Gastroesophageal sphincter (tissue), 4 donors: ENCODE measurements around the gene STARD3. TPM values are rescaled to one million over a fixed set of nuclear protein-coding genes. Genes with fewer than 3 reads are reported as not detected.
A peak's percentile ranks its signal among the peaks of the same experiment; 100 is the strongest.

Experiments
- ATAC-seq: fragments of 150-250 bp; one replicate; pipeline ENCODE4 v1.9.1; 2016; ENCODE audit warnings: mild to moderate bottlenecking, moderate library complexity
- H3K27ac ChIP-seq, 4 donors: fragments of 200-600 bp; sonication (generic) in 3 of 4; 1 replicate in 3 of 4; 2 replicates in 1 of 4; pipeline ENCODE4 v1.5.1; 2016 to 2019
- H3K27me3 ChIP-seq: fragments of 200-600 bp; sonication (generic); one replicate; pipeline ENCODE4 v1.5.1; 2019
- H3K36me3 ChIP-seq, 2 donors: fragments of 200-600 bp; sonication (generic); one replicate each; pipeline ENCODE4 v1.5.1; 2019; ENCODE audit warnings: control low read depth in 1 of 2
- H3K4me1 ChIP-seq, 3 donors: fragments of 200-600 bp; sonication (generic); 1 replicate in 2 of 3; 2 replicates in 1 of 3; pipeline ENCODE4 v1.5.1; 2016 to 2019; ENCODE audit warnings: control low read depth in 2 of 3
- H3K4me3 ChIP-seq, 2 donors: fragments of 200-600 bp; sonication (generic); one replicate each; pipeline ENCODE4 v1.5.1; 2019; ENCODE audit warnings: mild to moderate bottlenecking in 1 of 2, moderate library complexity in 1 of 2
- H3K9me3 ChIP-seq, 3 donors: fragments of 200-600 bp; sonication (generic); one replicate each; pipeline ENCODE4 v1.5.1; 2017 to 2019; ENCODE audit warnings: control low read depth in 2 of 3
- CTCF ChIP-seq, 4 experiments: fragments of 200-600 bp in 2 of 4; fragments of 450-650 bp in 2 of 4; sonication (generic) in 1 of 4; IDR thresholded peaks; one replicate each; pipeline ENCODE4 v1.5.1; 2017 to 2019; ENCODE audit warnings: antibody characterized with exemption in 4 of 4, mild to moderate bottlenecking in 2 of 4, moderate library complexity in 2 of 4
- EP300 ChIP-seq: sonication (generic); formaldehyde crosslinking; IDR thresholded peaks from one replicate; pipeline ENCODE4 v1.6.1; 2017; ENCODE audit warnings: antibody characterized with exemption, mild to moderate bottlenecking
- POLR2A ChIP-seq, 2 donors: fragments of 450-650 bp; IDR thresholded peaks; one replicate each; pipeline ENCODE4 v1.6.1; 2017; ENCODE audit warnings: antibody characterized with exemption in 2 of 2, mild to moderate bottlenecking in 2 of 2, moderate library complexity in 1 of 2
- POLR2AphosphoS5 ChIP-seq: sonication (generic); formaldehyde crosslinking; IDR thresholded peaks from one replicate; pipeline ENCODE4 v1.6.1; 2017; ENCODE audit warnings: antibody characterized with exemption
- WGBS, 2 donors: methylation state at CpG; one replicate each; pipeline ENCODE4 v1.1.5; 2018; ENCODE audit warnings: low coverage in 1 of 2; 5-methylcytosine and 5-hydroxymethylcytosine counted together
- total RNA-seq, 4 donors: library from RNA; depleted of rRNA; stranded (reverse); fragments of >200 nt; gene quantifications; one replicate each; pipeline ENCODE4 v1.1.0, GENCODE V29; 2016

Gene STARD3
- total RNA-seq, 4 donors from 2014 or later, result 24.5 to 41.4 (median 27.5) TPM

GRCh38 chr17:39607851-39608130 lies 29.2 kb upstream of the STARD3 start, which contains the start of gene NEUROD2:
NEUROD2 (minus strand) TSS chr17:39607920; CDS start chr17:39606599, 1,321 bp downstream.
- Histone ChIP-seq H3K36me3 (no peaks in the 10 kb centered on the region), H3K27ac (no peak within 1 kb of the TSS), H3K4me3 (peak within 1 kb of the TSS in 1 of 2 donors; percentile 34), H3K9me3 (no peaks in the 10 kb centered on the region), H3K4me1 (peaks cover 0 to 46% (median 22%) of the 10 kb centered on the region in 3 donors), H3K27me3 (peaks cover 92% of the 10 kb centered on the region)
- ATAC-seq, result no peak
- whole genome bisulfite sequencing, 2 donors, result 4% methylated on average over 16 of the region's 20 CpGs; no CpG with 5 or more reads in 1 of the 2 donors
- TF ChIP-seq POLR2AphosphoS5, result no peak
- no peak for TF ChIP-seq EP300
- no peak for TF ChIP-seq CTCF (IDR thresholded peaks at IDR 0.05)

- WGBS, 2 donors, result 0 to 46% methylated on average over 1 to 3 of the region's 15 CpGs
- H3K4me3 ChIP-seq, result no peak overlapping the region
- H3K27me3 ChIP-seq, result peaks cover 92% of the 10 kb centered on the region
- TF ChIP-seq EP300 (no peak), POLR2AphosphoS5 (no peak), CTCF (IDR thresholded peaks at IDR 0.05) (no peak), POLR2A (IDR thresholded peaks at IDR 0.05) (no peak)
- H3K36me3 ChIP-seq, result no peaks in the 10 kb centered on the region
- peaks cover 0 to 46% (median 22%) of the 10 kb centered on the region in 3 donors for H3K4me1 ChIP-seq
- no peak overlapping the region for H3K27ac ChIP-seq
- H3K9me3 ChIP-seq, result no peaks in the 10 kb centered on the region
- no peak for ATAC-seq
Measured at GRCh38 chr17:39608142-39608981, 28.6 kb upstream of the STARD3 start.

GRCh38 chr17:39609416-39610025 lies 27.4 kb upstream of the STARD3 start:
- Histone ChIP-seq H3K9me3 (no peaks in the 10 kb centered on the region), H3K27me3 (peaks cover 92% of the 10 kb centered on the region), H3K27ac (no peak overlapping the region), H3K4me1 (peaks cover 0 to 37% (median 22%) of the 10 kb centered on the region in 3 donors), H3K4me3 (no peak overlapping the region), H3K36me3 (no peaks in the 10 kb centered on the region)
- ATAC-seq, result no peak
- TF ChIP-seq POLR2A (IDR thresholded peaks at IDR 0.05), result no peak
- no peak for TF ChIP-seq CTCF (IDR thresholded peaks at IDR 0.05)
- TF ChIP-seq EP300, result no peak
- TF ChIP-seq POLR2AphosphoS5, result no peak
- 80% methylated on average over 3 of the region's 4 CpGs; no CpG with 5 or more reads in 1 of the 2 donors for WGBS, 2 donors

- TF ChIP-seq POLR2AphosphoS5 (no peak), CTCF (IDR thresholded peaks at IDR 0.05) (no peak), POLR2A (IDR thresholded peaks at IDR 0.05) (no peak)
- H3K4me3 ChIP-seq, result no peak overlapping the region
- WGBS, 2 donors, result 83 to 85% methylated on average over 8 to 9 of the region's 9 CpGs
- H3K36me3 ChIP-seq, result no peaks in the 10 kb centered on the region
- no peaks in the 10 kb centered on the region for H3K9me3 ChIP-seq
- H3K4me1 ChIP-seq, result peaks cover 0 to 18% (median 8%) of the 10 kb centered on the region in 3 donors
- H3K27ac ChIP-seq, result no peak overlapping the region
- ATAC-seq, result no peak
- H3K27me3 ChIP-seq, result peaks cover 88% of the 10 kb centered on the region
Measured at GRCh38 chr17:39611401-39612112, 25.4 kb upstream of the STARD3 start.
